Measurements from ENCODE around the gene PITPNB.

The PITPNB gene

GRCh38 chr22:27880778-27881394 is 38.2 kb downstream of the PITPNB start:
- DNase-seq (ENCODE audit: low read depth) = peak; percentile 48

GRCh38 chr22:27879923-27880322 is 39.1 kb downstream of the PITPNB start:
- no peak for DNase-seq (ENCODE audit: low read depth)

GRCh38 chr22:27878541-27878940 is 40.5 kb downstream of the PITPNB start:
- DNase-seq (ENCODE audit: low read depth) = no peak

- DNase-seq (ENCODE audit: low read depth) = no peak
These were observed 41.6 kb downstream of the PITPNB start for GRCh38 chr22:27877501-27877900.

GRCh38 chr22:27876684-27877083 is 42.4 kb downstream of the PITPNB start:
- no peak for DNase-seq (ENCODE audit: low read depth)

- DNase-seq (ENCODE audit: low read depth) = no peak
These were observed 43.1 kb downstream of the PITPNB start for GRCh38 chr22:27875951-27876350.

GRCh38 chr22:27874764-27875163 is 44.3 kb downstream of the PITPNB start:
- DNase-seq (ENCODE audit: low read depth) = no peak

GRCh38 chr22:27874185-27874584 is 44.9 kb downstream of the PITPNB start:
- no peak for DNase-seq (ENCODE audit: low read depth)

GRCh38 chr22:27873472-27873871 is 45.6 kb downstream of the PITPNB start:
- DNase-seq (ENCODE audit: low read depth) = no peak

- DNase-seq (ENCODE audit: low read depth) = no peak
These were observed 46.6 kb downstream of the PITPNB start for GRCh38 chr22:27872488-27872887.

- no peak for DNase-seq (ENCODE audit: low read depth)
These were observed 47.6 kb downstream of the PITPNB start for GRCh38 chr22:27871306-27872014.

- no peak for DNase-seq (ENCODE audit: low read depth)
These were observed 48.5 kb downstream of the PITPNB start for GRCh38 chr22:27870234-27871191.

- no peak for DNase-seq (ENCODE audit: low read depth)
These were observed 50.2 kb downstream of the PITPNB start for GRCh38 chr22:27868732-27869282.

- DNase-seq (ENCODE audit: low read depth) = no peak
These were observed 50.9 kb downstream of the PITPNB start for GRCh38 chr22:27867953-27868731.

- no peak for DNase-seq (ENCODE audit: low read depth)
These were observed 51.7 kb downstream of the PITPNB start for GRCh38 chr22:27867085-27867952.

GRCh38 chr22:27866135-27867084 is 52.6 kb downstream of the PITPNB start:
- peak; percentile 77 for DNase-seq (ENCODE audit: low read depth)

- no peak for DNase-seq (ENCODE audit: low read depth)
These were observed 53.6 kb downstream of the PITPNB start for GRCh38 chr22:27865496-27865895.

GRCh38 chr22:27863556-27863955 is 55.5 kb downstream of the PITPNB start:
- no peak for DNase-seq (ENCODE audit: low read depth)

- no peak for DNase-seq (ENCODE audit: low read depth)
These were observed 56.1 kb downstream of the PITPNB start for GRCh38 chr22:27863001-27863400.

Measured in non-pigmented ciliary epithelial cell (primary cell).